Stimulated activated CD8-positive, alpha-beta memory T cell treated with anti-CD3 and anti-CD28 coated beads, Interleukin-4, amount 100 ng/mL, for 24 hours (primary cell): ENCODE data around the gene LCN9.
"Not testable (repeated sequence)": the region's sequence is repeated elsewhere in the genome, so short reads cannot be mapped to it uniquely, and the experiment has no call there.

Source experiments
- DNase-seq: peaks from one replicate; pipeline ENCODE4 v3.0.0-alpha.2; 2020; ENCODE audit warnings: low read depth

The LCN9 gene

DNA sequence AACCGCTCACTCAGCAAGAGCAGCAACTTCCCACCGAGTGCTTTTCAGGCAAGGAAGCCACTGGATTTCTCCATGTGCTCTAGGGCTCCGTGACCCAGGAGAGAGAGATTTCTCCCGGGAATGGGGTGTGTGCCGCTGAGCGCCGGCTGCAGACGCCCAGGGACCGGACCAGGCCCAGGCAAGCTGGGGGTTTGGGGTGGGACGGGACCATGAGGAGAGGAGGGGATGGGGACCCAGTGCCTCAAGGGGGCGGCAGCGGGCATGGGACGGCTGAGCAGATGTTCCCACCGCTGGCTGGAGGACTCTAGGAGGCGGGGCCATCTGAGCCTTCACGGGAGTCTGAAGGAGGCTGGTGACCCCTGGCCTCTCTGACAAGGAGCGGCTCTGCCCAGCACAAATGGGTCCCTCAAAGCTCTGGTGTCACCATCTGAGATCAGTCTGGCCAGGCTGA is 8.5 kb downstream of the LCN9 start:
- no peak for DNase-seq

DNA sequence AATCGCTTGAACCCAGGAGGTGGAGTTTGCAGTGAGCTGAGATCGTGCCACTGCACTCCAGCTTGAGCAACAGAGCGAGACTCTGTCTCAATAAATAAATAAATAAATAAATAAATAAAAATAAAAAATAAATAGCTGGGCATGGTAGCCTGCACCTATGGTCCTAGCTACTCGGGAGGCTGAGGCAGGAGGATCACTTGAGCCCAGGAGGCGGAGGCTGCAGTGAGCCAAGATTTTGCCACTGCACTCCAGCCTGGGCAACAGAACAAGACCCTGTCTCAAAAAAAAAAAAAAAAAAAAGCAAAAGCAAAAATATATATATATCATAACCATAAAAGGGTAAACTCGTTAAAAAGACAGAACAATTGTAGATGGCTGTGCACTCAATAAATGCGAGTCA is 9.7 kb downstream of the LCN9 start:
- DNase-seq, result not testable (repeated sequence)

DNA sequence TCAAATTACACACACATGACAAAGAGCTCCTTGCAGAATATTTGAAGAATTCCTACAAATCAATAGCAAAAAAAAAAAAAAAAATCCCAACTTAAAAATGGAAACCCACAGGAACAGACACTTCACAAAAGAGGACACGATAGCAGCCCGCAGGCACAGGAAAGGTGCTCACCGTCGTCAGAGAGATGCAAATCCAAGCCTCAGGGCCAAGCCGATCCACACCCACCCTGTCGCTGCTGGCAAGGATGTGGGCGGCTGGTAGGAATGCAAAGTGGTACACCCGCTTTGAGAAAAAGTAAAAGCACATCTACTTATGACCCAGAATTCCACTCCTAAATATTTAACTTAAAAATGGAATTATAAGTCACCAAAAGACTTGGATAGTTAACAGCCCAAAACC is 10.8 kb downstream of the LCN9 start:
- no peak for DNase-seq

GRCh38 chr9:135674977-135675376 is 11.9 kb downstream of the LCN9 start:
- DNase-seq, result no peak

DNA sequence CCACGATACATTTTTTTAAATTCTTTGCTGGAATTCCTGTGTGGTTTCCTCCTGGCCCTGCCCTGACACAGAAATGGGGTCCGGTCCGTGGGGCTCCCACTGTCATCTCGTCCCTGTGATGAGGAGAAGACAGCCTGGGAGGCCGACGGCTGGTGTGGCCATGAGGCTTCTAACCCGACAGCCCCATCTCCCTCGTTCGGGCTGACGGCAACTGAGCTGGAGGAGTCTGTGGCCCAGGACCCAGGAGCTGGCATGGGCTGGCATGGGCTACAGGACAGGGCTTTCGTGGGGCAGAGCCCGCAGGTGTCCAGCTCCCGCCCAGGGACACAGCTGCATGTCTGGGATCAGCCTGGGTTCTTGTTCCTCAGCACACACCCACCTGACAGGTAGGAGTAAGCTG is 13.8 kb downstream of the LCN9 start:
- DNase-seq, result no peak

DNA sequence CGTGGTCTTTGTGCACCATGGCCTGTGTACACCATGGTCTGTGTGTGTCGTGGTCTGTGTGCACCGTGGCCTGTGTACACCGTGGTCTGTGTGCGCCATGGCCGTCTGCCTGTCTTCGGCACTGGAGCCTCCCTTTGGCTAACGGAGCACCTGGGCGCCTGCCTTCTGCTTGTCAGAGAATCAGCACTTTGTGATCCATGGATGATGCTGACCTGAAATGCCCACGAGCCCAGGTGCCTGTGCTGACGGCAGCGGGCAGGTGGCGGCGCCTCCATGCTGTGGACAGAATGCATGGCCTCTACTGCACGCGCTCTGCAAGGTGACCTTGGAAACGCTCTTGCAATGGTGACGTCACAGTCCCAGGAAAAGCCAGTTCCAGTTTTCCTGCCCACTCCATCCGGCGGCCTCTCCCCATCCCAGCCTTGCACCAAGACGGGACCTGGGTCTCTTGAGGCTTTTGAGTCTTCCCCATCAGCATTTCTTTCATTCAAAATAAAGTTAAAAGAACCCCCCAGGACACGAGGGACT is 14.6 kb downstream of the LCN9 start:
- no peak for DNase-seq

DNA sequence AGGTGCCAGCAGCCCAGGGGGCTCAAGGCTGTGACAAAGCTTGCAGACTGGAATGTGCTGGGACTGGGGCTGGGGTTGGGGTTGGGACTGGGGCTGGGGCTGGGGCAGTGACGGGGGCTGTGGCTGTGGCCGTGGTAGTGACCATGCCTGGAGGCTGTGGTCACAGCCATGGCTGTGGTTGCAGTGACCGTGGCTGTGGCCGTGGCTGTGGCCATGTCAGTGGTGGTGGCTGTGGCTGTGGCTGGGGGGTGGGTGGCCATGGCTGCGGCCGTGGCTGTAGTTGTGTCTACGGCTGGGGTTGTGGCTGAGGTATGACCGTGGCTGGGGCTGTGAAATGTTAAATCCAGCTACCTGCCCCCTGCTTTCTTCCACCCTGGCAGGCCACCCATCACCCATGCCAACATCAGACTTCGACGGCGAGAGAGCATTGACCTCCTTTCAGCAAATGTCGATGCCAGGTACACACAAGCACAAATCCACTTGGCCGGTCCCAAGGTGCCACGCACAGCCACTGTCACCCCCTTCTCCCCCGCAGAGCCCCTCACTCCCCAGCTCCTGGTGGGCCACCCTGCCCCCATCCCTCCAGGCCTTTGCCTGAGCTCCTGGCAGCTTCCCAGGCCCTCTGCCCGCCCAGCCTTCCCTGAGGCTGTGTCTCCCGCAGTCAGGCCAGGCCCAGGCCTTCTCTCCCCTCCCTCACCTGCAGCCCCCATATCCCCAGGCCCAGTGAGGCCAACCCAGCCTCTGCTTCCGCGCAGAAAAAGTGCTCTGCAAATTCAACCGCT is 15.3 kb downstream of the LCN9 start:
- no peak for DNase-seq

DNA sequence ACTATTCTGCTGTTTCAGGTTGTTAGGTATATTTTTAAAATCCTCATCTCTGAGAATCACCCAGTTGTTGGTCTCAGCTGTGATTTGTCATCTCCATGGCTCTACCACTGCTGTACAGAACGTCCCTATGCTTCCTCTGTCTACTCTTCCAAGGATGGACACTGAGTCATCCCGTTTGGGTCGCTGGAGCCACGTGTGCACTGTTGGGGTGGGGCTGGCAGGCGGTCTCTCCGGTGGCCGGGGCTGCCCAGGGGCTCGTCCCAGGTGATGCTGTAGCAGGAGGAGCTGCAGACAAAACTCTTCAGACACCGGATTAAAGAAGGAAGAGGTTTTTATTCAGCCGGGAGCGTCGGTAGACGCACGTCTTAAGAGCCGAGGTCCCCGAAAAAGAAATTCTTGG is 16.9 kb downstream of the LCN9 start:
- DNase-seq, result no peak

GRCh38 chr9:135681161-135681560 is 18.1 kb downstream of the LCN9 start:
- DNase-seq, result no peak

DNA sequence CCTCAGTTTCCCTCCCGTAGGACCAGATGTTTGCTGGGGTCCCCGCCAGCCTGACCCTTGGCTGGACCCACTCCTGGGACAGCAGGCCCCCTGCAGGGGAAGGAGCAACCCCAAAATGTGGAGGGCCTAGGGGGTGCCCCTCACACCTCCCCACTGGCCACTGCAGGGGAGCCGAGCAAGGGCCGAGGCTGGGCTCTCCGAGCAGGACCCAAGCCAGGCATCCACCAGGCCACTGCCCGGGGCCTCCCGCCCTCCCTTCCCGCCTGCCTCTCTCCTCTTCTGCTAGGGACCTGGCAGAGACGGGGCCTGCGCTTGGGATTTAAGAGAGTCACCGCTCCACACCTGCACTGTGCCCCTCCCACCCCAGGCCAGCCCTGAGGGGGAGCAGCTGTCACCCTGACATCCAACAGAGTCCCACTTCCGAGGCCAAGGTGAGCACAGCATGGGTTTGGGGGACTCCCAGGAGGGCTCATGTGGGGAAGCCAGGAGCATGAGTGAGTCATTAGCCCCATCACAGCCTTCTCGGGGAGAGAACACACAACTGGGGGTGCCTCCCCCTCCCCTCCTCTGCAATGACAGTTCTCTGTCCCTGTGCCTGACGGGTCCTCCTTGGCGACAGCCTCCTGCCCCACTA is 20.4 kb downstream of the LCN9 start:
- DNase-seq, result no peak

- DNase-seq, result no peak
These were observed 21.6 kb downstream of the LCN9 start for GRCh38 chr9:135684691-135685090.

DNA sequence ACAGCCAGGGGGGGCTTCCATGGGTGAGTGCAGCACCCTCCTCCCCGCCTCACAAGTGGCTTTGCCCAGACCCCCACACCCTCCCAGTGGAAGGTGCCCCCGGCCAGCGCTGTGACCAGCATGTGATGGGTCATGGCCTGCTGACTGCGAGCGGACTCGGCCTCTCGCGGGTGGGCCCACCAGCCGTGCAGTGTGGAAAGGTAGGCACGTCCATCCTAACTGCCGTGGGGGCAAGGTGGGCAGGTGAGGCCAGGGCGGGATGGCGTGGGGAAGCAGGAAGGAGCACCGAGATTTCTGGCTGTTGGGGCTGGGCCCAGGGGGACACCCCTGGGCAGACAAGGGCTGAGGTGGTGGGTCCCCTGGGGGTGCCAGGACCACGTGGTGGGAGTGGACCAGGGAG is 24.1 kb downstream of the LCN9 start:
- DNase-seq, result no peak

GRCh38 chr9:135689011-135689410 is 25.9 kb downstream of the LCN9 start:
- DNase-seq, result no peak

DNA sequence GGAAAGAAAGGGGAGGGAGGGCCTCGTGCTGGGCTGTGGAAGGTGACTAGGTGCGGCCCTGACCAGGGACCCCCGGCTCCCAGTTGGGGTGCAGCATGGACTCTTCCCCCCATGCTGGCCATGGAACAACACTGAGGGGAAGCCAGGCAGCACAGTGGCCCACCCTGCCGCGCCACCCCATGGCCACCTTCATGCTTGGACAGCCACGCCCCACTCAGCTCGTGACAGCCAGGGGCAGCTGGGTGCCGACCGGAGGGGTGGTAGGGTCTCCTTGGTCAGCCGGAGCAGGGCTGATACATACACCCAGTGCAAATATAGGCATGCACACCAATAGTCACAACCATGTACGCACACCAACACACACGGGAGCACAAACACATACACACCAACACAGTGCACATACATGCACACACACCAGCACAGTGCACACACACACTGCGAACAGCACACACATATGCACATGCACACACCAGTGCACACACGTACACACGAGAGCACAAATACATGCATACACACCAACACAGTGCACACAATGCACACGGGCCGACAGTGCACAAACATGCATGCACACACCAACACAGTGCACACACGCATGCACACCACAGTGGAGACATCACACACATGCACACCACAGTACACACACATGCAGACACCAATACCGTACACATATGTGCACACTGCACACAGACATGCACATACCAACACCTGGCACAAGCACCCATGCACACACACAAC is 27.9 kb downstream of the LCN9 start:
- DNase-seq, result no peak

DNA sequence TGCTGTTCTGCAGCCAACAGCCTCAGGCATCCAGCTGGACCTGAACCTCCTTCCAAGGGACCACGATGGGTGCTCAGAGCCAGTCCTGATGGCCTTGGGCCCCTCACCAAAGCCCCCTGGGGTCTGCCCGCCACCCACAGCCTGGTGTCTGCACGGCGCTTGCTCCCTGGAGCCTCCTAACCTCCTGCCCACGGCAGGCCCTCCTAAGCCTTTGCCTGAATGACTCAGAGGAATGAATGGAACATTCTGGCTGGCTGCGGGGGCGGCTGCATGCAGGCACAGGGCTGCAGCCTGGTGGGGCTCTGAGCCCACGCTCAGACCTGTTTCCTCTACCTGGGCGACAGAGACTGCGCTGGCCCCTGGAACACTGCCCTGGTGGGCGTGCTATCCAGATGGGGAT is 29.3 kb downstream of the LCN9 start:
- no peak for DNase-seq

- no peak for DNase-seq
These were observed 30.2 kb downstream of the LCN9 start for GRCh38 chr9:135693265-135693664.

- DNase-seq, result no peak
These were observed 30.7 kb downstream of the LCN9 start for GRCh38 chr9:135693771-135694170.

GRCh38 chr9:135694414-135694813 is 31.3 kb downstream of the LCN9 start:
- no peak for DNase-seq

DNA sequence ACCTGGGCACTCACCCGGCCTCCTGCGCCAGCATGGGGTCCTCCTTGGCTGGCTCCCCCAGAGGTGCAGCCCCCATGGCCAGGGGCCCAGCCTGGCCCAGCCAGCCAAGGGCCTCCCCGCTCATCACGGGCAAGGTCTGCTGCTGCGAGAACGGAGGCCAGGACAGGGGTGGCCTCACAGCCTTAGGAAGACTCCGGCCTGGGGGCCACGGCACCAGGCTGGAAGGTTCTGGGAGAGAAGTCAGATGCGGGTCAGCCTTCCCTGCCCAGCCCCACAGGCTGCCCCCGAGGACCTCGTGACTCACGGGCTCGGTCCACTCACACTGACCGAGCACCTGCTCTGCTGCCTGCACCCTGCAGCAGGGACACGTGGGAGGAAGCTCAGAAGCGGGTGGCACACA is 31.9 kb downstream of the LCN9 start:
- no peak for DNase-seq

- DNase-seq, result no peak
These were observed 32.5 kb downstream of the LCN9 start for GRCh38 chr9:135695642-135696041.

GRCh38 chr9:135696446-135696845 is 33.3 kb downstream of the LCN9 start:
- DNase-seq, result no peak

- DNase-seq, result no peak
These were observed 34.1 kb downstream of the LCN9 start for GRCh38 chr9:135697226-135697625.

DNA sequence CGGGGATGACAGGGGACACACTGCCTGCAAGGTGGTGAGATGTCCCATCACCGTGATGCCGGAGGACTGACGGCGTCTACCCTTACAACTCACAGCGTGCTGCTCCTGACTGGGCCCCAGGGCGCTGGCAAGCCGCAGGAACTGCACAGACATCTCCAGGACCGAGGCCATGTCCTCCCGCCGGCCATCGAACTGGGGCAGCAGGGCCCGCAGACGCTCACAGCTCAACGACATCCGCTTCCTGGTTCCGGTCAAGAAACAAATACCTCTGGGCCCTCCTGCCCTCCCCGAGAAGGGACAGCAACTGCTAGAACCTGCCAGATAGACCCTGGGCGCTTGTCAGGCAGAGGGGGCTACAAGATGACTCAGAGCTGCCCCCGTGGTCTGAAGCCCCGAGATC is 35.1 kb downstream of the LCN9 start:
- no peak for DNase-seq
